ENCODE data around the gene TENM3. TPM values are rescaled to one million over a fixed set of nuclear protein-coding genes. Genes with fewer than 3 reads are reported as not detected.
A peak's percentile ranks its signal among the peaks of the same experiment; 100 is the strongest.

The TENM3 gene
- total and polyA plus RNA-seq, 10 of the 15 experiments (the other 5 are each of a cell fraction or from before 2014, with no cell fraction given), result 0.01 to 1.7 (median 0.08) TPM; not detected in 2

DNA sequence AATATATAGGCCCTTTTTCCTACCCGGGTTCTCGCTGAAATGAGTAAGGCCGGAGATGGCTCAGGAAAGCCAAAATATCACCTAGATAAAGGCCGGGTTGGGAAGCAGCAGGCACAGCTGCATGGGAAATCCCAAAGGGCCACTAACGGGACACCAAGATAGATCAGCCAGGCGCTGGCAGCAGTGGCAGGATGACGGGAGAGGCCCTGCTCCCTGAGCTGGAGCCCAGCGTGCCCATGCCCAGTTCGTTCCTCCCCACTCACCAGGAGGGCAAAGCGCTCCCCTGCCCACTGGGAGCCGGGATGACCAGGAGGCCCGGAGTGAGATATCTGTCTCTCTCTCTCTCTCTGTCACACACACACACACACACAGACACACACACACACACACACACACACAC lies 564.1 kb downstream of the TENM3 start:
- WGBS (ENCODE audit: insufficient coverage, insufficient replicate concordance, low lambda C conversion rate, missing lambda C conversion rate), result 93% methylated on average over 10 of the region's 12 CpGs
- H3K9ac ChIP-seq (ENCODE audit: control insufficient read depth, insufficient read depth, low read length), result no peak overlapping the region
- POLR2A ChIA-PET, result no interaction called here
- DNase-seq (ENCODE audit: low read depth, low spot score), result no peak
- BruUV-seq (replicated peaks), result no TSS peak
- in situ Hi-C loops (cut with MboI) (loop anchor here (5.0 kb wide), 1 partner anchor 325 kb away; no protein-coding TSS in a partner anchor), intact Hi-C loops (cut with micrococcal nuclease; ENCODE audit: unreplicated experiment) (loop anchor here (5.0 to 10.0 kb wide), 3 partner anchors 457 to 1663 kb away; no protein-coding TSS in a partner anchor)
- H3K79me2 ChIP-seq (ENCODE audit: control insufficient read depth, insufficient read depth, low read length), result no peaks in the 10 kb centered on the region
- SMC1A ChIA-PET (ENCODE audit: uncharacterized antibody, unreplicated experiment), result interaction anchor here (1.4 kb wide), 1 partner anchor 118 kb away, joined by 4 read pairs; no protein-coding TSS in a partner anchor
- H3K27ac ChIP-seq (ENCODE audit: control insufficient read depth, insufficient read depth), result no peak overlapping the region
- ATAC-seq, result no peak
- H3K36me3 ChIP-seq (ENCODE audit: control insufficient read depth in 2 of 2, insufficient read depth in 2 of 2, low read length in 1 of 2), result no peaks in the 10 kb centered on the region
- no peak overlapping the region for H3K4me3 ChIP-seq
- RAD21 ChIA-PET (ENCODE audit: unreplicated experiment), result no interaction called here
- FAIRE-seq, result no peak
- TF ChIP-seq, protein P1, sequence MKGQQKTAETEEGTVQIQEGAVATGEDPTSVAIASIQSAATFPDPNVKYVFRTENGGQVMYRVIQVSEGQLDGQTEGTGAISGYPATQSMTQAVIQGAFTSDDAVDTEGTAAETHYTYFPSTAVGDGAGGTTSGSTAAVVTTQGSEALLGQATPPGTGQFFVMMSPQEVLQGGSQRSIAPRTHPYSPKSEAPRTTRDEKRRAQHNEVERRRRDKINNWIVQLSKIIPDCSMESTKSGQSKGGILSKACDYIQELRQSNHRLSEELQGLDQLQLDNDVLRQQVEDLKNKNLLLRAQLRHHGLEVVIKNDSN (IDR thresholded peaks at IDR 0.05; ENCODE audit: borderline replicate concordance, extremely low read length, insufficient read depth, low read depth, low read length), result no peak
- TF ChIP-seq MTA3 (IDR thresholded peaks at IDR 0.05; ENCODE audit: borderline replicate concordance, low read length) (no peak), RBBP5 (conservative IDR thresholded peaks at IDR 0.05) (no peak), ASH2L (IDR thresholded peaks at IDR 0.05; ENCODE audit: borderline replicate concordance, low read depth) (no peak), SMARCA5 (IDR thresholded peaks at IDR 0.05) (no peak), RCOR1 (conservative IDR thresholded peaks at IDR 0.05; ENCODE audit: low read depth, low read length) (no peak), KLF5 (IDR thresholded peaks at IDR 0.05; ENCODE audit: partially characterized antibody) (no peak), BACH1 (IDR thresholded peaks at IDR 0.05; ENCODE audit: borderline replicate concordance) (no peak)
- TF ChIP-seq, protein P2, sequence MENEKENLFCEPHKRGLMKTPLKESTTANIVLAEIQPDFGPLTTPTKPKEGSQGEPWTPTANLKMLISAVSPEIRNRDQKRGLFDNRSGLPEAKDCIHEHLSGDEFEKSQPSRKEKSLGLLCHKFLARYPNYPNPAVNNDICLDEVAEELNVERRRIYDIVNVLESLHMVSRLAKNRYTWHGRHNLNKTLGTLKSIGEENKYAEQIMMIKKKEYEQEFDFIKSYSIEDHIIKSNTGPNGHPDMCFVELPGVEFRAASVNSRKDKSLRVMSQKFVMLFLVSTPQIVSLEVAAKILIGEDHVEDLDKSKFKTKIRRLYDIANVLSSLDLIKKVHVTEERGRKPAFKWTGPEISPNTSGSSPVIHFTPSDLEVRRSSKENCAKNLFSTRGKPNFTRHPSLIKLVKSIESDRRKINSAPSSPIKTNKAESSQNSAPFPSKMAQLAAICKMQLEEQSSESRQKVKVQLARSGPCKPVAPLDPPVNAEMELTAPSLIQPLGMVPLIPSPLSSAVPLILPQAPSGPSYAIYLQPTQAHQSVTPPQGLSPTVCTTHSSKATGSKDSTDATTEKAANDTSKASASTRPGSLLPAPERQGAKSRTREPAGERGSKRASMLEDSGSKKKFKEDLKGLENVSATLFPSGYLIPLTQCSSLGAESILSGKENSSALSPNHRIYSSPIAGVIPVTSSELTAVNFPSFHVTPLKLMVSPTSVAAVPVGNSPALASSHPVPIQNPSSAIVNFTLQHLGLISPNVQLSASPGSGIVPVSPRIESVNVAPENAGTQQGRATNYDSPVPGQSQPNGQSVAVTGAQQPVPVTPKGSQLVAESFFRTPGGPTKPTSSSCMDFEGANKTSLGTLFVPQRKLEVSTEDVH (IDR thresholded peaks at IDR 0.05; ENCODE audit: low read depth, partially characterized antibody), result no peak
- CTCF ChIA-PET, result interaction anchor here (0.6 to 3.3 kb wide), 3 partner anchors 118 to 496 kb away, joined by 3 to 26 read pairs (median 3); no protein-coding TSS in a partner anchor
- H3K9me3 ChIP-seq (replicated peaks; ENCODE audit: control insufficient read depth, insufficient read depth, low read length), result peaks cover 7% of the 10 kb centered on the region; the same call in 2 of the 3 replicates
- peaks cover 24% of the 10 kb centered on the region for H3K4me1 ChIP-seq (ENCODE audit: control insufficient read depth, insufficient read depth, low read length)
- peak overlapping the region; percentile 7; the same call in 1 of the 2 replicates for H2AFZ ChIP-seq (ENCODE audit: control insufficient read depth, low read depth, low read length)
- no peaks in the 10 kb centered on the region for H3K27me3 ChIP-seq (replicated peaks in 1 of 2; ENCODE audit: control insufficient read depth in 2 of 2, insufficient read depth in 2 of 2, low read length in 1 of 2)
- H4K20me1 ChIP-seq (ENCODE audit: control insufficient read depth, insufficient read depth), result no peaks in the 10 kb centered on the region
- H3K4me2 ChIP-seq (ENCODE audit: control insufficient read depth, insufficient read depth), result peak overlapping the region; percentile 88; the same call in 1 of the 2 replicates

Data from GM12878 (cell line).